ENCODE data around the gene AREL1. TPM values are rescaled to one million over a fixed set of nuclear protein-coding genes. Genes with fewer than 3 reads are reported as not detected.

Gene AREL1
- total and polyA plus RNA-seq, 2 of the 8 experiments (the other 6 are each of a cell fraction or from before 2014, with no cell fraction given) = 31.4 to 49.1 TPM

- H3K27ac ChIP-seq (ENCODE audit: low read depth, low read length) = no peak overlapping the region
- no peak overlapping the region for H3K4me2 ChIP-seq (ENCODE audit: insufficient read depth in 1 of 2, low read depth in 2 of 2, low read length in 2 of 2)
- H4K91ac ChIP-seq (replicated peaks; ENCODE audit: insufficient read length, low read length) = no peak overlapping the region
- CTCF ChIA-PET (ENCODE audit: partially characterized antibody) = no interaction called here
- H3K23me2 ChIP-seq (ENCODE audit: low read depth, low read length) = no peaks in the 10 kb centered on the region
- no peaks in the 10 kb centered on the region for H3K79me1 ChIP-seq (ENCODE audit: low read depth, low read length)
- no peak overlapping the region for H3K18ac ChIP-seq (ENCODE audit: extremely low read depth, low read length)
- H3K9ac ChIP-seq (replicated peaks in 1 of 4; ENCODE audit: extremely low read depth in 1 of 4, low read depth in 3 of 4, low read length in 3 of 4) = no peak overlapping the region
- FAIRE-seq (no peak), DNase-seq (ENCODE audit: low read depth in 1 of 2, low spot score in 2 of 2) (no peak)
- no peak overlapping the region for H2AFZ ChIP-seq (ENCODE audit: low read length)
- no peaks in the 10 kb centered on the region for H3K9me3 ChIP-seq (ENCODE audit: insufficient read depth in 2 of 2, low read depth in 1 of 2, low read length in 1 of 2)
- no peak overlapping the region for H3K4me3 ChIP-seq (ENCODE audit: extremely low read depth in 1 of 4, insufficient read depth in 2 of 4, low read depth in 3 of 4, low read length in 4 of 4)
- no peak overlapping the region for H2BK120ac ChIP-seq (replicated peaks; ENCODE audit: low read depth, low read length)
- TF ChIP-seq BCL11A (IDR thresholded peaks at IDR 0.05; ENCODE audit: low read depth in 2 of 2, low read length in 2 of 2) (no peak), EGR1 (IDR thresholded peaks at IDR 0.05; ENCODE audit: borderline replicate concordance, low read depth, low read length) (no peak), SP4 (IDR thresholded peaks at IDR 0.05; ENCODE audit: low read length) (no peak), NRF1 (IDR thresholded peaks at IDR 0.05; ENCODE audit: low read depth, low read length) (no peak), TBP (IDR thresholded peaks at IDR 0.05; ENCODE audit: low read depth, low read length) (no peak), CTBP2 (IDR thresholded peaks at IDR 0.05; ENCODE audit: borderline replicate concordance, insufficient read depth, insufficient read length, low read length) (no peak), MAFK (IDR thresholded peaks at IDR 0.05; ENCODE audit: low read depth, low read length) (no peak)
- H3K4ac ChIP-seq (replicated peaks; ENCODE audit: insufficient read length, low read depth, low read length) = no peak overlapping the region
- no peak overlapping the region for H2AK5ac ChIP-seq (ENCODE audit: low read depth, low read length)
- H3K4me1 ChIP-seq (replicated peaks in 1 of 4; ENCODE audit: control insufficient read depth in 3 of 4, insufficient read depth in 4 of 4, low read length in 3 of 4) = no peaks in the 10 kb centered on the region
- H3K23ac ChIP-seq (ENCODE audit: insufficient read length) = no peak overlapping the region
- no peaks in the 10 kb centered on the region for H3K79me2 ChIP-seq (ENCODE audit: control insufficient read depth in 1 of 2, insufficient read depth in 2 of 2, low read length in 2 of 2)
- no peak overlapping the region for H4K8ac ChIP-seq (ENCODE audit: extremely low read depth, insufficient read depth, low read length)
- no peak overlapping the region for H2BK12ac ChIP-seq (ENCODE audit: low read depth, low read length)
- H4K5ac ChIP-seq (ENCODE audit: insufficient read length, low read depth, low read length) = no peak overlapping the region
- POLR2A ChIA-PET (ENCODE audit: partially characterized antibody) = no interaction called here
- no peak overlapping the region for H2BK15ac ChIP-seq (ENCODE audit: low read length)
- H3K27me3 ChIP-seq (replicated peaks in 1 of 4; ENCODE audit: control insufficient read depth in 3 of 4, extremely low read depth in 1 of 4, insufficient read depth in 3 of 4, low read length in 3 of 4) = no peaks in the 10 kb centered on the region
- H2BK20ac ChIP-seq (ENCODE audit: low read length) = no peak overlapping the region
- no peak overlapping the region for H3K56ac ChIP-seq (replicated peaks; ENCODE audit: insufficient read length, low read depth, low read length)
- peaks cover 0 to 27% (median 7%) of the 10 kb centered on the region in 4 experiments; a peak in 6 of 8 replicates for H3K36me3 ChIP-seq (ENCODE audit: control insufficient read depth in 2 of 4, insufficient read depth in 4 of 4, low read length in 3 of 4)
- H2BK5ac ChIP-seq (ENCODE audit: low read depth, low read length) = no peak overlapping the region
- H4K20me1 ChIP-seq (replicated peaks in 1 of 2; ENCODE audit: control insufficient read depth in 1 of 2, insufficient read depth in 2 of 2, low read length in 2 of 2) = peaks cover 0 to 1% of the 10 kb centered on the region in 2 experiments
- no peak overlapping the region for H3K14ac ChIP-seq (ENCODE audit: insufficient read length)
Observed at GRCh38 chr14:74720526-74720925, 7.6 kb upstream of the AREL1 start.
